K562 (cell line): ENCODE measurements around the gene MKNK2. TPM values are rescaled to one million over a fixed set of nuclear protein-coding genes. Genes with fewer than 3 reads are reported as not detected.

Experiments
- E2F4 ChIP-seq: sonication (generic); formaldehyde crosslinking; IDR thresholded peaks from 2 replicates; pipeline ENCODE4 v1.8.0; 2022; ENCODE audit warnings: mild to moderate bottlenecking, low read depth, missing genetic modification reagents
- ESRRB ChIP-seq: fragments of 250-450 bp; sonication (Bioruptor Pico); IDR thresholded peaks from 2 replicates; pipeline ENCODE4 v1.5.0; 2020; ENCODE audit warnings: mild to moderate bottlenecking, moderate library complexity, borderline replicate concordance
- JUND ChIP-seq, 2 experiments: IDR thresholded peaks; 2 replicates in 1 of 2; 3 replicates in 1 of 2; pipeline ENCODE4 v1.6.1; 2011; ENCODE audit warnings: borderline replicate concordance in 2 of 2, low read depth in 2 of 2, low read length in 2 of 2, improper control_type of control experiment in 1 of 2, missing biosample characterization in 1 of 2, missing genetic modification characterization in 1 of 2, missing genetic modification reagents in 1 of 2
- LARP7 ChIP-seq: fragments of 450-650 bp; IDR thresholded peaks from 2 replicates; pipeline ENCODE4 v1.6.1; 2016
- MAZ ChIP-seq, 2 experiments: fragments of 450-650 bp in 1 of 2; sonication (generic) in 1 of 2; formaldehyde crosslinking; IDR thresholded peaks in 1 of 2; conservative IDR thresholded peaks in 1 of 2; 2 replicates each; pipeline versions ENCODE4 v1.4.0 to v1.5.0; 2020; ENCODE audit warnings: mild to moderate bottlenecking in 1 of 2, missing genetic modification reagents in 1 of 2
- MED1 ChIP-seq: sonication (generic); formaldehyde crosslinking; IDR thresholded peaks from 2 replicates; pipeline ENCODE4 v1.8.1; 2023; ENCODE audit warnings: missing genetic modification reagents, borderline replicate concordance
- POLR3A ChIP-seq: IDR thresholded peaks from 2 replicates; pipeline ENCODE4 v1.6.1; 2011; ENCODE audit warnings: borderline replicate concordance, mild to moderate bottlenecking, moderate library complexity; ENCODE audit not compliant: insufficient read length, insufficient read depth; ENCODE audit errors: extremely low read depth
- POU5F1 ChIP-seq: fragments of 150-350 bp; IDR thresholded peaks from 2 replicates; pipeline ENCODE4 v1.6.1; 2014; ENCODE audit warnings: borderline replicate concordance, low read length, low read depth, mild to moderate bottlenecking; ENCODE audit not compliant: partially characterized antibody
- SMAD3 ChIP-seq: fragments of 450-650 bp; formaldehyde crosslinking; conservative IDR thresholded peaks from 2 replicates; pipeline ENCODE4 v1.4.0; 2020; ENCODE audit warnings: mild to moderate bottlenecking
- SRSF3 ChIP-seq: fragments of 200-400 bp; formaldehyde crosslinking; IDR thresholded peaks from 2 replicates; pipeline ENCODE4 v1.6.1; 2016; ENCODE audit warnings: mild to moderate bottlenecking, low read length, moderate library complexity; ENCODE audit not compliant: insufficient read depth
- TGIF2 ChIP-seq: sonication (generic); formaldehyde crosslinking; IDR thresholded peaks from 2 replicates; pipeline ENCODE4 v1.8.1; 2022; ENCODE audit warnings: mild to moderate bottlenecking, missing genetic modification reagents, moderate library complexity
- ZBTB43 ChIP-seq: sonication (generic); formaldehyde crosslinking; IDR thresholded peaks from 2 replicates; pipeline ENCODE4 v1.8.0; 2023; ENCODE audit warnings: mild to moderate bottlenecking, missing genetic modification reagents
- ZFP91 ChIP-seq: sonication (generic); formaldehyde crosslinking; IDR thresholded peaks from 2 replicates; pipeline ENCODE4 v1.8.0; 2022; ENCODE audit warnings: mild to moderate bottlenecking, missing genetic modification reagents
- ZNF639 ChIP-seq, 2 experiments: fragments of 200-800 bp in 1 of 2; sonication (Bioruptor generic) in 1 of 2; sonication (generic) in 1 of 2; formaldehyde crosslinking in 1 of 2; IDR thresholded peaks in 1 of 2; conservative IDR thresholded peaks in 1 of 2; 2 replicates each; pipeline versions ENCODE4 v1.5.0 to v1.6.1; 2016 to 2020; ENCODE audit warnings: missing compliant biosample characterization in 1 of 2, missing genetic modification characterization in 1 of 2, missing genetic modification reagents in 1 of 2
- ZNF766 ChIP-seq: fragments of 200-800 bp; sonication (Bioruptor generic); conservative IDR thresholded peaks from 2 replicates; pipeline ENCODE4 v1.6.1; 2016; ENCODE audit warnings: missing genetic modification characterization, missing compliant biosample characterization
- polyA plus RNA-seq, 8 experiments: library from polyadenylated mRNA; depleted of rRNA in 4 of 8; stranded (reverse) in 5 of 8; unstranded in 3 of 8; fragments of >200 nt; fragmentation: Nextera tagmentation in 2 of 8; fragmentation: Illumina TruSeq in 1 of 8; extraction: Ambion mirVana in 2 of 8; extraction: Trizol in 1 of 8; gene quantifications; 2 replicates each; pipeline versions ENCODE4 v1.2.1 to v1.2.3, GENCODE V29; 2011 to 2014; ENCODE audit warnings: inconsistent platforms in 1 of 8, missing spikeins in 1 of 8
- total RNA-seq, 7 experiments: library from RNA; depleted of rRNA in 6 of 7; stranded (reverse); fragments of >200 nt in 6 of 7; fragmentation: Illumina TruSeq in 2 of 7; extraction: Trizol in 2 of 7; gene quantifications; 2 replicates each; pipeline versions ENCODE4 v1.2.1 to v1.2.3, GENCODE V29; 2011 to 2021; ENCODE audit warnings: low replicate concordance in 1 of 7
- TF ChIP-seq, protein P1 (sequence below): fragments of 450-650 bp; IDR thresholded peaks from 2 replicates; pipeline ENCODE4 v1.6.1; 2016; ENCODE audit warnings: missing biosample characterization, missing genetic modification characterization

Gene MKNK2
- total and polyA plus RNA-seq, 9 of the 15 experiments (the other 6 are each of a cell fraction or from before 2014, with no cell fraction given) = 5.1 to 191 (median 51.9) TPM

- TF ChIP-seq ZFP91 (CRISPR knock-in tag) (peak; percentile 60; the same call in 1 of the 2 replicates), TGIF2 (CRISPR knock-in tag) (no peak), E2F4 (CRISPR knock-in tag) (no peak), ZNF639 (CRISPR knock-in tag; conservative IDR thresholded peaks at IDR 0.05 in 1 of 2, IDR thresholded peaks at IDR 0.05 in 1 of 2) (peak in 1 of 2 experiments; percentile 75; a peak in 2 of 4 replicates), ZNF766 (peak; percentile 31; the same call in 1 of the 2 replicates), SRSF3 (no peak), POU5F1 (peak; percentile 61), MED1 (CRISPR knock-in tag) (no peak), JUND (IDR thresholded peaks at IDR 0.05; ENCODE audit: borderline replicate concordance, low read depth, low read length) (peak; percentile 56; the same call in 1 of the 2 replicates), JUND (tag; IDR thresholded peaks at IDR 0.05; ENCODE audit: borderline replicate concordance, low read depth, low read length) (no peak; the same call in 2 of the 3 replicates), POLR3A (no peak), ESRRB (no peak), SMAD3 (no peak), LARP7 (no peak), MAZ (CRISPR knock-in tag; conservative IDR thresholded peaks at IDR 0.05 in 1 of 2, IDR thresholded peaks at IDR 0.05 in 1 of 2) (peak; percentile 90 to 93), ZBTB43 (CRISPR knock-in tag) (no peak)
- TF ChIP-seq, protein P1, sequence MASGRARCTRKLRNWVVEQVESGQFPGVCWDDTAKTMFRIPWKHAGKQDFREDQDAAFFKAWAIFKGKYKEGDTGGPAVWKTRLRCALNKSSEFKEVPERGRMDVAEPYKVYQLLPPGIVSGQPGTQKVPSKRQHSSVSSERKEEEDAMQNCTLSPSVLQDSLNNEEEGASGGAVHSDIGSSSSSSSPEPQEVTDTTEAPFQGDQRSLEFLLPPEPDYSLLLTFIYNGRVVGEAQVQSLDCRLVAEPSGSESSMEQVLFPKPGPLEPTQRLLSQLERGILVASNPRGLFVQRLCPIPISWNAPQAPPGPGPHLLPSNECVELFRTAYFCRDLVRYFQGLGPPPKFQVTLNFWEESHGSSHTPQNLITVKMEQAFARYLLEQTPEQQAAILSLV = peak; percentile 57; the same call in 1 of the 2 replicates
These were observed at the start of gene MKNK2 (continued) for GRCh38 chr19:2050991-2051772.
